PC-9 (cell line): ENCODE results near the gene RNF125. TPM values are rescaled to one million over a fixed set of nuclear protein-coding genes. Genes with fewer than 3 reads are reported as not detected.

Source experiments
- BruUV-seq: library from RNA; stranded (reverse); fragments of 400-500 nt; replicated peaks from 2 replicates; lab custom pipeline; 2021; lab: Mats Ljungman, UMichigan
- CTCF ChIA-PET: fragments of 300-600 bp; sonication (Branson Sonifier 250); formaldehyde crosslinking; loops from one replicate; lab custom pipeline; 2022; ENCODE audit warnings: antibody characterized with exemption; lab: Charles Lee
- POLR2A ChIA-PET: fragments of 300-600 bp; sonication (Branson Sonifier 250); formaldehyde crosslinking; loops from one replicate; lab custom pipeline; 2022; ENCODE audit warnings: antibody characterized with exemption; ENCODE audit not compliant: unreplicated experiment; lab: Charles Lee
- DNase-seq, 2 experiments: peaks; one replicate each; pipeline versions ENCODE4 v3.0.0 to v3.0.0-alpha.2; 2015 to 2022; ENCODE audit warnings: mixed read lengths in 1 of 2
- H2AFZ ChIP-seq: fragments of 200-600 bp; sonication (generic); 2 replicates; pipeline ENCODE4 v1.8.1; 2017; ENCODE audit warnings: antibody characterized with exemption
- H3F3A ChIP-seq: fragments of 200-600 bp; sonication (generic); 2 replicates; pipeline ENCODE4 v1.8.1; 2017; ENCODE audit warnings: antibody characterized with exemption, mild to moderate bottlenecking, low read depth; ENCODE audit not compliant: insufficient read depth
- H3K27ac ChIP-seq: fragments of 200-600 bp; sonication (generic); 2 replicates; pipeline ENCODE4 v1.6.1; 2016; ENCODE audit warnings: mixed run types
- H3K27me3 ChIP-seq: fragments of 200-600 bp; sonication (generic); 2 replicates; pipeline ENCODE4 v1.6.1; 2016; ENCODE audit warnings: low read depth, mixed run types; ENCODE audit not compliant: insufficient read depth
- H3K36me3 ChIP-seq: fragments of 200-600 bp; sonication (generic); 2 replicates; pipeline ENCODE4 v1.6.1; 2016; ENCODE audit warnings: low read depth, mixed run types
- H3K4me1 ChIP-seq: fragments of 200-600 bp; sonication (generic); replicated peaks from 2 replicates; pipeline ENCODE4 v1.6.1; 2016; ENCODE audit warnings: mixed run types; ENCODE audit not compliant: insufficient read depth
- H3K4me2 ChIP-seq: fragments of 200-600 bp; sonication (generic); 2 replicates; pipeline ENCODE4 v1.6.1; 2017; ENCODE audit warnings: mixed run types
- H3K4me3 ChIP-seq: fragments of 200-600 bp; sonication (generic); 2 replicates; pipeline ENCODE4 v1.6.1; 2016; ENCODE audit warnings: mixed run types
- H3K79me2 ChIP-seq: fragments of 200-600 bp; sonication (generic); 2 replicates; pipeline ENCODE4 v1.6.1; 2017; ENCODE audit warnings: low read depth, mixed run types
- H3K9me2 ChIP-seq: fragments of 200-600 bp; sonication (generic); 2 replicates; pipeline ENCODE4 v1.8.1; 2017; ENCODE audit warnings: mild to moderate bottlenecking; ENCODE audit not compliant: insufficient read depth
- H3K9me3 ChIP-seq: fragments of 200-600 bp; sonication (generic); 2 replicates; pipeline ENCODE4 v1.8.1; 2016; ENCODE audit warnings: low read depth; ENCODE audit not compliant: insufficient read depth
- H4K20me1 ChIP-seq: fragments of 200-600 bp; sonication (generic); 2 replicates; pipeline ENCODE4 v1.8.1; 2017; ENCODE audit not compliant: insufficient read depth
- EZH2 ChIP-seq: fragments of 200-600 bp; sonication (generic); IDR thresholded peaks from 2 replicates; pipeline ENCODE4 v1.8.0; 2017; ENCODE audit warnings: antibody characterized with exemption, low read depth
- intact Hi-C: fragments of 100-400 bp; cut with micrococcal nuclease; formaldehyde crosslinking; loops from one replicate; pipeline ENCODE4 v1.10.0; 2022; ENCODE audit not compliant: unreplicated experiment
- total RNA-seq: library from RNA; stranded (reverse); gene quantifications from 2 replicates; pipeline ENCODE4 v1.2.3, GENCODE V29; 2021
- TF ChIP-seq, protein P1 (sequence below): fragments of 200-600 bp; sonication (generic); conservative IDR thresholded peaks from 2 replicates; pipeline ENCODE4 v1.6.1; 2017; ENCODE audit warnings: mixed run types, antibody characterized with exemption, mild to moderate bottlenecking, moderate library complexity

RNF125 gene
- total RNA-seq, 1 experiment from 2014 or later = 0.15 TPM

DNA sequence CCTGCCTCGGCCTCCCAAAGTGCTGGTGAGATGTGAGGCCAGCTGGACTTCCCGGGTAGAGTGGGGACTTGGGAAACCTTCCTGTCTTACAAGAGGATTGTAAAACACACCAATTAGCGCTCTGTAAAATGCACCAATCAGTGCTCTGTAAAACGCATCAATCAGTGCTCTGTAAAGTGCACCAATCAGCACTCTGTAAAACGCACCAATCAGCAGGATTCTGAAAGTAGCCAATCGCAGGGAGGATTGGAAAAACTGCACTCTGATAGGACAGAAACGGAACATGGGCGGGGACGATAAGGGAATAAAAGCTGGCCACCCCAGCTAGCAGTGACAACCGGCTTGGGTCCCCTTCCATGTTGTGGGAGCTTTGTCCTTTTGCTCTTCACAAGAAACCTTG is 19.0 kb downstream of the RNF125 start:
- Histone ChIP-seq H3K4me1 (no peaks in the 10 kb centered on the region), H3K9me3 (no peaks in the 10 kb centered on the region), H3K4me3 (no peak overlapping the region), H3K4me2 (no peak overlapping the region), H3K27me3 (no peaks in the 10 kb centered on the region), H3K9me2 (no peaks in the 10 kb centered on the region), H3F3A (no peaks in the 10 kb centered on the region), H4K20me1 (no peaks in the 10 kb centered on the region), H3K79me2 (no peaks in the 10 kb centered on the region), H2AFZ (no peak overlapping the region), H3K27ac (no peak overlapping the region), H3K36me3 (no peaks in the 10 kb centered on the region)
- intact Hi-C loops = no loop called here
- TF ChIP-seq EZH2 = no peak
- TF ChIP-seq, protein P1, sequence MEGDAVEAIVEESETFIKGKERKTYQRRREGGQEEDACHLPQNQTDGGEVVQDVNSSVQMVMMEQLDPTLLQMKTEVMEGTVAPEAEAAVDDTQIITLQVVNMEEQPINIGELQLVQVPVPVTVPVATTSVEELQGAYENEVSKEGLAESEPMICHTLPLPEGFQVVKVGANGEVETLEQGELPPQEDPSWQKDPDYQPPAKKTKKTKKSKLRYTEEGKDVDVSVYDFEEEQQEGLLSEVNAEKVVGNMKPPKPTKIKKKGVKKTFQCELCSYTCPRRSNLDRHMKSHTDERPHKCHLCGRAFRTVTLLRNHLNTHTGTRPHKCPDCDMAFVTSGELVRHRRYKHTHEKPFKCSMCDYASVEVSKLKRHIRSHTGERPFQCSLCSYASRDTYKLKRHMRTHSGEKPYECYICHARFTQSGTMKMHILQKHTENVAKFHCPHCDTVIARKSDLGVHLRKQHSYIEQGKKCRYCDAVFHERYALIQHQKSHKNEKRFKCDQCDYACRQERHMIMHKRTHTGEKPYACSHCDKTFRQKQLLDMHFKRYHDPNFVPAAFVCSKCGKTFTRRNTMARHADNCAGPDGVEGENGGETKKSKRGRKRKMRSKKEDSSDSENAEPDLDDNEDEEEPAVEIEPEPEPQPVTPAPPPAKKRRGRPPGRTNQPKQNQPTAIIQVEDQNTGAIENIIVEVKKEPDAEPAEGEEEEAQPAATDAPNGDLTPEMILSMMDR = no peak
- ChIA-PET CTCF (no interaction called here), POLR2A (no interaction called here)
- no TSS peak for BruUV-seq
- no peak for DNase-seq

DNA sequence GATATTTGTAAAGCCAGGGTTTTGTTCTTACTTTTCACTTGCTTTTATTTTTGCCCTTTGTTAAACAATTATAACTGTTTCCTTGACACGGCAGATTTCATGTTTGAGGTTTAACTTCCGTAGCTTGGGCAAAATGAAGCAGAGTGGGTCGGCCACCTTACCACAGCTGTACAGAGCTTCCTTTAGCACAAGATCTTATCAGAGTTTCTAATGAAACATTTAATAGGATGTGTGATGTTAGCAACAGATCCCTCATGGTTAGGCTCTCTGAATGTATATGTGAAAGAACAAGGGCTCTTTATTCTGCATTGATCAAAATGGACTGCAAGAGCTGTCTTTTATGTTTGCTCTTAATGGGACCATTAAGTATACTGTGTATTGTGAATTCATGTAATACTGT is 22.3 kb downstream of the RNF125 start:
- TF ChIP-seq EZH2 = no peak
- TF ChIP-seq, protein P1 = no peak
- H3K4me3 ChIP-seq = no peak overlapping the region
- no peak overlapping the region for H3K4me2 ChIP-seq
- CTCF ChIA-PET = no interaction called here
- H3K36me3 ChIP-seq = no peaks in the 10 kb centered on the region
- H3F3A ChIP-seq = no peaks in the 10 kb centered on the region
- no TSS peak for BruUV-seq
- H3K27ac ChIP-seq = no peak overlapping the region
- no peaks in the 10 kb centered on the region for H3K27me3 ChIP-seq
- H3K9me3 ChIP-seq = no peaks in the 10 kb centered on the region
- H2AFZ ChIP-seq = no peak overlapping the region
- intact Hi-C loops = no loop called here
- DNase-seq = no peak
- H3K79me2 ChIP-seq = no peaks in the 10 kb centered on the region
- POLR2A ChIA-PET = no interaction called here
- no peaks in the 10 kb centered on the region for H3K9me2 ChIP-seq
- no peaks in the 10 kb centered on the region for H3K4me1 ChIP-seq
- H4K20me1 ChIP-seq = no peaks in the 10 kb centered on the region

DNA sequence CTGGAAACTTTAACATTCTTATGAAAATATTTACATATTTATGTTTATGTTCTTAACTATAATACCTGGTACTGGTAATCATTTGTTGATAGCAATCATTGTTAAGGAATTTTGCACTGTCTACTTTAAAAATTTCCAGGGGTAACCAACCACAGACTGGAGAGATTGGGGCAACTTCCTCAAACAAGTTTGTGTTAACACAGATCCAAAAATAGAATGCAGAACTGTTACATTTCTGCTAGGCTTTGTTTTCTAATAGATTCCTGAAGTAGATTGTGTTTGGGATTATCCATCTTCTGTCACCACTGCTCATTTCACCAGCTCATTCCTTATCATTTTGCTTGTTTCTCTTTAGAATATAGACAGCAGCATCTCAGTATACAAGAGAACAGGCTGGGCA is 23.7 kb downstream of the RNF125 start:
- Histone ChIP-seq H2AFZ (no peak overlapping the region), H3K27ac (no peak overlapping the region), H3K79me2 (no peaks in the 10 kb centered on the region), H3K4me1 (no peaks in the 10 kb centered on the region), H3F3A (no peaks in the 10 kb centered on the region), H3K36me3 (no peaks in the 10 kb centered on the region), H3K4me2 (no peak overlapping the region), H3K27me3 (no peaks in the 10 kb centered on the region), H4K20me1 (no peaks in the 10 kb centered on the region), H3K4me3 (no peak overlapping the region), H3K9me3 (no peaks in the 10 kb centered on the region), H3K9me2 (no peaks in the 10 kb centered on the region)
- POLR2A ChIA-PET = no interaction called here
- BruUV-seq = no TSS peak
- DNase-seq = no peak
- intact Hi-C loops = no loop called here
- TF ChIP-seq, protein P1 = no peak
- TF ChIP-seq EZH2 = no peak
- CTCF ChIA-PET = no interaction called here
